GM12801 (cell line): ENCODE results near the gene ARF3.

ENCODE experiments used
- TF ChIP-seq, protein P1 (sequence below): IDR thresholded peaks from one replicate; pipeline ENCODE4 v1.5.1; 2011; ENCODE audit warnings: control low read depth; ENCODE audit not compliant: insufficient read length; ENCODE audit errors: extremely low read depth

The ARF3 gene

DNA sequence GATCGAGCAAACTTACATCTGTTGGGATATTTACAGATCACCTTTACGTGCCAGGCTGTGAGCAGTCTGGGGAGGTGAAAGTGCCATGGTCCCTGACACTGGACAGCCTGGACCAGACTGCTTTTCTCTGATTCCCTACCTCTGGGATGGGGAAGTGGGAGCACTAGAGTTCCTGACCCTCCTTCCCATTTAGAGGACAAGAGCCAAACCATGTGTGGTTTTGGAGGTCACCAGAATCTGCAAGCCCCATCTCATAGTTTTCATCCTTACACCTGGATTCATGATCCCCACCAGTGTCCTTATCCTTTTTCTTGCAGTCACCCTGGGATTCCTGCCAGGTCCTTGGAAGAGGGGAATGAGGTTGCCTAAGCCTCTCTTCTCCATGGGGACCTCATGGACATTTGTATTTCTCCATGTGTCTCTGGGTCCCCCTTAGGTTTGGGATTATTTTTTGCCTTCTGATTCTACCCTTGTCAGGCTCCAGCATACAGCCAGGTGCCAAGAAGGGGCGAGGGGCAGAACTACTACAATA lies 15.7 kb upstream of the ARF3 start:
- TF ChIP-seq, protein P1, sequence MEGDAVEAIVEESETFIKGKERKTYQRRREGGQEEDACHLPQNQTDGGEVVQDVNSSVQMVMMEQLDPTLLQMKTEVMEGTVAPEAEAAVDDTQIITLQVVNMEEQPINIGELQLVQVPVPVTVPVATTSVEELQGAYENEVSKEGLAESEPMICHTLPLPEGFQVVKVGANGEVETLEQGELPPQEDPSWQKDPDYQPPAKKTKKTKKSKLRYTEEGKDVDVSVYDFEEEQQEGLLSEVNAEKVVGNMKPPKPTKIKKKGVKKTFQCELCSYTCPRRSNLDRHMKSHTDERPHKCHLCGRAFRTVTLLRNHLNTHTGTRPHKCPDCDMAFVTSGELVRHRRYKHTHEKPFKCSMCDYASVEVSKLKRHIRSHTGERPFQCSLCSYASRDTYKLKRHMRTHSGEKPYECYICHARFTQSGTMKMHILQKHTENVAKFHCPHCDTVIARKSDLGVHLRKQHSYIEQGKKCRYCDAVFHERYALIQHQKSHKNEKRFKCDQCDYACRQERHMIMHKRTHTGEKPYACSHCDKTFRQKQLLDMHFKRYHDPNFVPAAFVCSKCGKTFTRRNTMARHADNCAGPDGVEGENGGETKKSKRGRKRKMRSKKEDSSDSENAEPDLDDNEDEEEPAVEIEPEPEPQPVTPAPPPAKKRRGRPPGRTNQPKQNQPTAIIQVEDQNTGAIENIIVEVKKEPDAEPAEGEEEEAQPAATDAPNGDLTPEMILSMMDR = no peak

DNA sequence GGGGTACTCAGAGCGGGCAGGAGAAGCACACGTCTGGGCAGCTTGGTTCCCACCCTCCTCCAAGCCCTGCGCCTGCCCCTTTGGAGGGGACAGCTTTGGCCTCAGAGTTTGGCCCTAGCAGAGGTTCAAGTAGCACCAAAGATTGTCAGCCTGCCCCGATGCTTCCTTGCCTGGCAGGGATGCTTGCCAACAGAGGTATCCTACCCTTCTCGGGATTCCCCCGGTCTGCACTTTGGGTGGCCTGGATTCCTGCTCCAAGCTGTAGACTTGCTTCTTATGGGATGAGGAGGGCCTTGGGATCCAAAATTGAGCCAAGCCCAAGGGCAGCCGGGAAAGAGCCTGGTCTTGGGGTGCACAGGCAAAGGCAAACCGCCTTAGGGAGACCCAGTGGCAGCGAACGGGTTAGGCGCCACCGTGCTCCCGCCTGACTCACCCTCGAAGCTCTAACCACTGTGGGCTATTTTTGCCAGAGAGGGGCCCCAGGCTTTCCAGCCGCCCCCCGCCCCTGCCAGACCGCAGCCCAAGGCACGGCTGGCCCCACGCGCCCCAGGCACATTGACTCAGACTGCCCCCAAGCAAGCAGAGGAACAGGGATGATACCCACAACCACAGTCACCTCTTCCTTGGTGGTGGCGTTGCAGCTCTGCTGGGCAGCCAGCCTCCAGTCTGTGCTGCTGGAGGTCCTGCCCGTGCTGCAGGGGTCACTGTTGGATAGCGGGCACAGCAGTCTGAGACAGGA lies 15.1 kb upstream of the ARF3 start:
- TF ChIP-seq, protein P1 = no peak

DNA sequence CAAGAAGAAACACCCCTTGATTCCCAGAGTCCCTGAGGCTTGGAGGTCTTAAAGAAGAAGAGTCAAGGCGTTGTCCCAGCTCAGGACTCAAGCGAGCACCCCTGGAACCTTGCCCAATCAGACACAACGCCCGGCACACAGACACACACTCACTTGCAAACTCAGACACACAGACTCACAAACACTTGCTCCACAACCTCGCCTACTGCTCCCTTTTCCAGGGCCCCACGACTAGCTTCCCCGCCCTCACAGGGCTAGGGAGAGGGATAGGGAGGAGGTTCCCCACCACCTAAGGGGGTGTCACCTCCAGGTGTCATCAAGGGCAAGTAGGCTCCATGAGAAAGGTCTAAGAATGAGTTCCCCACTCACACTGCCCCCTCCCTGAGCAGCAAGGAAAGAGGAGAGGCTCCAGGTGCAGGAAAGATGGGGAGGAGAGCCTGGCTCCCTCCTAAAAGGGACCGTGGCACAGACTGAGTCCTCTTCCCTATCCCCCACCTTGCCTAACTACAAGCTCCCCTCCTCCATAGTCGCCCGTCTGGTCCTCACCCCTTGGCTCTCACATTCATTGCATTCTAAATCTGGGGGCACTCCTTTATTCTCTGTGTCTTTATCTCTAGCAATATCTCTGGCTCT lies 13.5 kb upstream of the ARF3 start:
- TF ChIP-seq, protein P1 = no peak

DNA sequence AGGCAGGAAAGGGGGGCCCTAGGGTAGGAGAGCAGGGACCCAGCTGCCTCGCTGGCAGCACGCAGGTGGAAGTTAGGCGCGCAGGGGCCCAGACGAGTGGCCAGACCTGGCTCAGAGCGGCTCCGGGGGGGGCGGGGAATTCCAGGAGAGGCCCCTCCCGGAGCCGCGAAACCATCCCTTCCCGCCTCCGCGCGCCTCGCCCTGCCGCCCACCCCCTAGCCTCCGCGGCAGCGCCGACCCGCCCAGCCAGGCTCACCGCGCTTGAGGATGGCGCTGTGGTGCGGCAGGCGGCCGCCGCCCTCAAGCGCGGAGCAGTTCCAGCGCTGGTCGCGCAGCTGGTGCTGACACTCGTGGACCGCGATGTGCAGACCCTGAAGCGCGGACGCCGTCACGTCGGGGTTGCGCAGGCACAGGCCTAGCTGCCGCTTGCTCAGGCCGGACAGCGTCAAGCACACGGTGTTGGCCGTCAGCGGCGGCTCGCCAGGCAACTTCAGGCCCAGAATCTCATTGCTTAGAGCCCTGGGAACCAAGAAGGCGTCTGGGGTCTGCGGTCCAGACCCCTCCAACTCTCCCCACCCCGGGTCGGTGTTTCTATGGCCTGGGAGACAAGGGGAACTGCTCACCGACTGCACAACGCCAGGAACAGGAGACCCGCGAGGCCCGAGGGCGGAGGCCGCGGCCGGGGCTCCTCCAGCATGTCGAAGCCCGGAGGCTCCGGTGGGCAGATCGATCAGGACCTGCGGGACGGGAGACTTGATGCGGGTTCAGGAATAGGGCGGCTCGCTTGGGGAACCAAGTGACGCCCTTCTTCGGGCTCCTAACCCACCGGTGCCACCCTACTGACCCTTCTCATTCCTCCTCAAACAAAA lies 12.8 kb upstream of the ARF3 start:
- TF ChIP-seq, protein P1 = no peak

DNA sequence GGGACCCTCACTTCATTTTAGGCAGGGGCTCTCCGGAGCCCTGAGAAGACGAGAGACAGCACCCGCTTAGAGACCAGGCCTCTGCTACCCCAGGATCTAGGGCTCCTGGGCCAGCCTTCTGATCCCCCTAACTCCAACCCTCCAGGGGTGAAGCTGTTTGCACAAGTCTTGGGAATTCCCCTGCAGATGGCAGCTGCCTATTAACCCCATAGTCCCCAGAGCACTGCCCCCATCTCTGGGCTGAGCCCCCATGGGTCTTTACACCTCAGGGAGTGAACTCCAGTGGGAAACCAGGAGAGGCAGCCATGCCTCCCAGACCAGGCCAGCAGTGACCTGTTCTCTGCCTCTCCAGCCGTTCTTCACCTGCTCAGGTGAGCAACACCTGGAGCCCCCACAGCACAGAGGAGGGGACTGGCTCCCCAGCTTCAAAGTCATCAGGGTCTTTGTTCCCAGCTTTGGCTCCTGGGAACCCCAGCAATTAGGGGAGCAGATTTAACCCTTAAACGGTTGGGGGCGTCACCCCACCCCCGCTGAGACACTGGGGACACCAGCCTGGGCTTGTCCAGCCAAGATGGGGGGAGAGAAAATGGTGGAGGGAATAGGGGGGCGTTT lies 12.0 kb upstream of the ARF3 start:
- TF ChIP-seq, protein P1 = no peak

DNA sequence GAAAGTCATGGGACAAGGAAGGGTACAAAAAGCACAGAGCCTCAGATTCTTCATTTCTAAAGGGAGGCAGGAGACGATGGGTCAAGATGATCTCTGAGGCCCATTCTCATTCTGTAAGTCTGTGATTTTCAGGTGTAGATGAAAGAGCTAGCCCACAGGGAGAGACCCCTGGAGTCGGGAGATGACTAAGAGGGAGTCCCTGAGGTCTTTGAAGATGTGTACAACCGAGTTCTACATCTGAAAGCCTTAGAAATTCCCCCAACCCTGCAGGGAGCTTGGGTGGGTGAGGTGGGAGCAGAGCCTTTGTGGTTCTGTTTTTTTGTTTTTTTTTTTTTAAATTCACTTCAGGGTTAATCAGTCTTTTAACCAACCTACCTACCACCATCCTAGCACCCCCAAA lies 11.2 kb upstream of the ARF3 start:
- TF ChIP-seq, protein P1 = no peak
